HG02938 (cell line): Measurements from ENCODE around the gene DHDH.
A peak's percentile ranks its signal among the peaks of the same experiment; 100 is the strongest.
"Not testable (repeated sequence)": the region's sequence is repeated elsewhere in the genome, so short reads cannot be mapped to it uniquely, and the experiment has no call there.

Experiments used
- ATAC-seq: cut with Tn5 transposase; IDR thresholded peaks from one replicate; pipeline ENCODE4 v1.9.1; 2021; ENCODE audit warnings: mild to moderate bottlenecking, moderate library complexity; ENCODE audit not compliant: unreplicated experiment

The DHDH gene

DNA sequence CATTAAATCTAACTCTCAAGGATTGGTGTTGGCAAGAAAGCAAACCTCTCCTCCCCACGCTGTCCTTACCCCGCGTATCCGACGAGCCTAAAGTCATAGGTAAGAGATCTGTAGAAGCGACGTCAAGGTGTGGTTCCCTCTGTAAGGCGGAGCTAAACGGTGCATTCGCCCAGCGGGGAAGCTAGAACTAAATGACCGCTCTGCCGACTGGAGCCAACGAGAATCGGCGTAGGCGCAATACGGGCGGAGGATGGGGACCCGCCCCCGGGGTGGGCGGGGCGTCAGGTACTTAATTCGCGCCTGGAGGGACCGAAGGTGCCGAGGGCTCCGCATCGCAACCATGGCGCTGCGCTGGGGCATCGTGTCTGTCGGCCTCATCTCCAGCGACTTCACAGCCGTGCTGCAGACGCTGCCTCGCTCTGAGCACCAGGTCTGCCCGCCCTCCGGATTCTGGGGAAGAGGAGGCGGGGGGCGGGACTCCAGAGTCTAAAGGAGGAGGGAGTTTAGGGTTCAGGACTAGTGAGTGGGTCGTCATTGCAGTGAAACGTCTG is at the start of gene DHDH:
Gene DHDH (plus strand): TSS at position 318 of the 551 bp plus-strand sequence. CDS start 23 bp downstream, at position 341.
- ATAC-seq = no peak

DNA sequence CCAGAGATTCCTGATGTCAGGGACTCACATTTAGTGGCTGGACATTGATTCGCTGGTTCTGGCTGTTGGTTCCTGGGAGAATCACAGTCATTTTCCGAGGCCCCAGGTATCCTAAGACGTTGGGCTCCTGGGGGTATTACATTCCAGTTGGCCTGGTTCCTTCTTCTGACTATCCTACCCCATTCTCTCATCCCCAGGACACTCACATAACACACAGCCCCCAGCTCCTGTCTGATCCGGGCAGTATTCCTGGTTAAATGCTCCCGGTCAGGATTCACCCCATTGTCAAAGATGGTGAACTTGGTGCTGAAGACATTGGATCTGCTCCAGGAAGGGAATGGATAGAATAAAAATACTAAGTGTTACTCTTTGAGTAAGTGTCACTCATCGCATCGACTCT is 49.8 kb upstream of the DHDH start:
- ATAC-seq = no peak

DNA sequence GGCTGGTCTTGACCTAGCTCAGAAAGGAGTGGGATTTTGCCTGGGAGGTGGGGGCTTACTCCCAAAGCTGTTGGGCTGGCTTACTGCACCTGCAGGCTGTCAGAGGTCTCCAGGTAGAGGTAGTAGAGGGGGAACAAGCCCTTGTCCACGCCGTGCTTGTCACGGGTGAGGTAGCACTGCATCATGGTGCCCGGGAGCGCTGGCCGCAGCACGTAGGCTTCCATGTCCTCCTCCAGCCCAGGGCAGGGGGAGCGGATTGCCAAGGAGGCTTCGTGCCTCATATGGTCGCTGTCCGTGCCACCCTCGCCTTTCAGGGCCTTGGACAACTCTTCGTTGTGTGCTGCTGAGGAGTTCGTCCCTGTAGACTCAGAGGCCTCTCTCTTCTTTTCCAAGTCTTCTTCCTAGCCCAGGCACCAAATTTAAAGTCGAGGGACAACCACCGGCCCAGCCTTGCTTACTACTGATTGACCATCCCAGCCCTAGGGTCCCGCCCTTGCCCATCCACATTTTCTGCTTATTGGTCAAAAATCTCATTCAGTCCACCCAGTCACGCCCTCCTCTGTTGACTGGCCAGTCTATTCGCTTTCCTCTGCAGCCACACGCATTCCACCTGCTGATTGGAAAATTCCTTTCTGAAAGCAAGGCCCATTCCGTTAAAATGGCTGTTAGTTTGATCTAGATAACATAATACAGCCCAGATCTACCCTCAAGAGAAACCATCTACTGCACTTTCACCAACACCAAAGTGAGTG is 45.5 kb upstream of the DHDH start:
- ATAC-seq = no peak

DNA sequence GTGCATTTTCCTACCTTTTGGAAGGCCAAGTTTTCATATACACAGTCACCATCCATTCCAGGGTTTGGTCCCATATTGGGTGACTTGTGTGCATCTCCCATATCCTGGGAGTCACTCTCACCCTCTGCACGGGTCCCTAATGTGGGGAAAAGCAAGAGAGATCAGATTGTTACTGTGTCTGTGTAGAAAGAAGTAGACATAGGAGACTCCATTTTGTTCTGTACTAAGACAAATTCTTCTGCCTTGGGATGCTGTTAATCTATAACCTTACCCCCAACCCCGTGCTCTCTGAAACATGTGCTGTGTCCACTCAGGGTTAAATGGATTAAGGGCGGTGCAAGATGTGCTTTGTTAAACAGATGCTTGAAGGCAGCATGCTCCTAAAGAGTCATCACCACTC is 44.0 kb upstream of the DHDH start:
- ATAC-seq = not testable (repeated sequence)

DNA sequence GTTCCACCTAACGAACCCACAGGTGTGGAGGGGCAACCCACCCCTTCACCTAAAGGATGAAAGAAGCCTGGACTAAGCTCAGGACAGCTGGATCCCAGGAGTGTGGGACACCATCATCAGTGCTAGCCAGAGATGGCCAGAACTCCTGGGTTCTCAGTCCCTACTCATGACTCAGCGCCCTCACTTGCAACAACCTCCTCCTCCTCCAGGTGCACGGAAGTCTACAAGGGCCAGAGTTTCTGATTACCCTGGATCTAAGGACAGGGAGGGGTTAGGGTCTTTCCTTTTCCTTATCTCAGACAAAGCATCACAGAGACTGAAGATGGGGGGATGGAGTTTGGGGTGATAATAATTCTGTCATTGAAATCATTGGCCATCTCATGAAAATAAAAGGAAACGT is 42.9 kb upstream of the DHDH start:
- no peak for ATAC-seq

DNA sequence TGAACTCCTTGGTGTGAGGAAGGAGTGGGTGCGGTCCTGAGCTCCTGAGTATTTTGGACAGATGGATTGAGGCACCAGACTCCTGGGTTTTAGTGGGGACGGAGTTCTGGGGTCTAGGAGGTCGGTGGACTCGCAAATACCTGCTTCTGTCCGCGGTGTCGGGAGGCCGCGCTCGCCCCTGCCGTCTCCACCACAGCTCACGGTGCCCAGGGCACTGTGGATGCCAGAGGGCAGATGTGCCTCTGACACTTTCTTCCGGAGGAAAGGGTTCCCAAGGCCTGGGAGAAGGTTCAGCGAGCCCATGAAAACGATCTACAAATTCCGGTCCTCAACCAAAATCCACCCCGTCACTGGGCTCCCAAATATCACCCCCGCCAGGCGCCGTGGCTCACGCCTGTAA is 38.3 kb upstream of the DHDH start:
- ATAC-seq = no peak

DNA sequence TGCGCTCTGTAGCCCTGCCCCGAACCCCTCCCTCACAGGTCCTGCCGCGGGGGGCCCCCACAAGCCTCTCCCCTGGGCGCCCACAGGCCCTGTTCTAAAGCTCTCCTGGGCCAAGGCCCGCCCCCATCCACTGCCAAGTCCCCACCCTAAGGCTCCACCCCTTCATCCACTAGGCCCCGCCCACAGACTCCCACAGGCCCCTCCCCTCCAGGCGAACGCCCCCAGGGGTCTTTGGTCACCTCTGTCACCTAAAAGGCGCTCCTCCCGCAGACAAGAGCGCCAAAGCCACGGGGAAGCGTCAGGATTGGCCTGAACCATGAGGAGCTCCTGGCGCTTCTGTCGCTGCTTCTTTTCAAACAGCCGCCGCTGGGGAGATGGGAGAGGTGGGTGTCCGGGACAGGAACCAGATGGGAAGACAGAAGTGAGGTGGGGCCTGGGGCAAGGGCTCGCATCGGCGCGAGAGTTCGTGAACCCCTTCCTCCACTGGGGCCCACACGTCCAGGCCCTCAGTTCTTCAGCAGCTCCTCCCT is 37.2 kb upstream of the DHDH start:
- no peak for ATAC-seq

DNA sequence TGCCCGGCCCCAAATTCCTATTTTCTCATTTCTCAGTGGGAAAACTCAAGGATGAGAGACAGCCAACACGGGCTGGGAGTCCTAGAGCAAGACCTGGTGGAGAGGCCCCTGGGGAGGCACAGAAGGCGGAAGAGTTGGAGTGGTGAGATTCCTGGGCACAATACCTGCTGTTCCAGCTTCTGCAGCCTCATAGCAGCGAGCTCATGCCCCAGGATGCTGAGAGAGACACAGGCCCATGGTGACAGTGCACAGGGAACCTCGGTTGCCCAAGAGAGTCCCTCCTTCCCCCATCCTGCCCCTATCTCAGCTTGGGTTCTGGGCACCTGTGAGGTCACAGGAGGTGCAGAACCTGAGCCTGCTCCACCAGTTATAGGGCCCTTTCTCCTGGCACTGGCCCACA is 36.3 kb upstream of the DHDH start:
- ATAC-seq = no peak

DNA sequence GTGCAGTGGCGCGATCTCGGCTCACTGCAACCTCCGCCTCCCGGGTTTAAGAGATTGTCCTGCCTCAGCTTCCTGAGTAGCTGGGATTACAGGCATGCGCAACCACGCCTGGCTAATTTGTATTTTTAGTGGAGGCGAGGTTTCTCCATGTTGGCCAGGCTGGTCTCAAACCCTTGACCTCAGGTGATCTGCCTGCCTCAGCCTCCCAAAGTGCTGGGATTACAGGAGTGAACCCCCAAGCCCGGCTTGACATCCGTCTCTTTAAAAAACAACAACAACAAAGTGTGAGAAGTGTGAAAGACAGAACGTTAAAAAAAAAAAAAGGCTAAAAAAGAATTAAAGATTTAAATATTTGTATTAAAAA is 34.1 kb upstream of the DHDH start:
- ATAC-seq = not testable (repeated sequence)

DNA sequence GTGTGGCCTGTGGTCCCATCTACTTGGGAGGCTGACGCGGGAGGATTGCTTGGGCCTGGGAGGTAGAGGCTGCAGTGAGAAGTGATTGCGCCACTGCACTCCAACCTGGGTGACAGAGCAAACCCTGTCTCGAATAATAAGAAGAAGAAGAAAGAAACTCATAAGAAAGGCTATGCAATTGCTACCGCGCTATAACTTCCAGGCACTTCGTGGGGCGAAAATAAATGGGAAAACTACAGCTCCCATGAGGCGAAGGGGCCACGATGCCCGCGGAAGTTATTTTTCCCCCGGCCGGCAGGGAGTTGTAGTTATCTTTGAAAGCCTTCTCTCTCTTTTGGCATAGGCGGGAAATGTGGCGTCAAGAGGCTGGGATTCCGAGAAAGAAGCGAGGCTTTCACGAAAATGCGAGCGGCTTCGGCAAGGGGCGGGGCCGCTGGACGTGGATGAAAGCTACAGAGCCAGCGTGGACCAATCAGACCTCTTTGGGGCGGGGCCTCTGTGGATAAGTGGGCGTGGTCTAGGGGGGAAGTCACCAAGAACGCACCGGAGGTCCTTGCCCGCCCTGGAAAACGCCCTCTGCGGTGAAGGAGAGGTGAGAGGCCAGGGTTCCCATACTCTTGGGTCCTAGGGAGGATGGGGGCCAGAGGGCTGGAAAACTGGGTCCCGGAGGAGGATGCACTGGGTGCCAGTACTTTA is 33.6 kb upstream of the DHDH start, which contains the start of gene NUCB1:
Gene NUCB1 (plus strand): TSS at position 532 of the 696 bp plus-strand sequence. CDS start 485 bp downstream, outside the sequence.
- ATAC-seq = peak; percentile 79

DNA sequence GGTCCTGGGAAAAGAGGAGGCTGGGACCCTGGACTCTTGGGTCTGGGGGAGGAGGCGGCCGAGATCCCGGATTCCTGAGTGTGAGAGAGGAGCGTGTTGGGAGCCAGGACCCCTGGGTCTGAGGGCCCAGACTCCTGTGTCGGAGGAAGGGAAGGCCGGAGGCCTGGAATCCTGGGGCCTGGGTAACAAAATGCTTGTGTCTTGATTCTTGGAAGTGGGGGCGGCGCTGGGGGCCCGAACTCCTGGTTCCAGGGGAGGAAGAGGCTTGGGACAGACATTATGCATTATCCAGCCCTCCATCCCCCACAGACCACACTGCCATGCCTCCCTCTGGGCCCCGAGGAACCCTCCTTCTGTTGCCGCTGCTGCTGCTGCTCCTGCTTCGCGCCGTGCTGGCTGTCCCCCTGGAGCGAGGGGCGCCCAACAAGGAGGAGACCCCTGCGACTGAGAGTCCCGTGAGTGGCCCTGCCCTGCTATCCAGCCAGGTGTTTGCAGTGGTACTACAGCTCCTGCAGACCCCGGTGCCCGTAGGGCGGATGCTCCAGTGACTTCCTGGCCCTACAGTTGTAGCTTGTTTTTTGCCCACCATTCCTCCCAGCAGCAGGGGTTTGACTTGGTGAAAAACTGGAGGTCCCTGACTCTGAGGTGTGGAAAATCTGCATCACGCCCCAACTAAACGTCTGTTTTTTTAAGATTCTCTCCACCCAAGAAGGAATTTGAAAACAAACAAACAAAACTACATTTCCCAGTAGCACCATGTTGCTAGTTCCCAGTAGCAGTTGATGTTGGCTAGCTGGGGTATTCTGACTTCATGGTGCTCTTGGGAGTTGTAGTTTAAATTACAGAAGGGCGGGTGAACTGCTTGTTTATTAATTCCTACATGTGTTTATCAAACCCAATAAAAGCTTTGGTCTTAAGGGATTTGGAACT is 32.8 kb upstream of the DHDH start:
- no peak for ATAC-seq

DNA sequence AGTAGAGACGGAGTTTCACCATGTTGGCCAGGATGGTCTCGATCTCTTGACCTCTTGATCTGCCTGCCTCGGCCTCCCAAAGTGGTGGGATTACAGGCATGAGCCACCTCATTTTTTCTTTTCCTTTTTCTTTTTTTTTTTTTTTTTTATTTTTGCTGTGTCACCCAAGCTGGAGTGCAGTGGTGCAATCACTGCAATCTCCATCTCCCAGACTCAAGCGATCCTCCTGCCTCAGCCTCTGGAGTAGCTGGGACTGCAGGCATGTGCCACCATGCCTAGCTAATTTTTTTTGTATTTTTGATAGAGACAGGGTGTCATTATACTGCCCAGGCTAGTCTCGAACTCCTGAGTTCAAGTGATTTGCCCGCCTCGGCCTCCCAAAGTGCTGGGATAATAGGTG is 31.2 kb upstream of the DHDH start:
- ATAC-seq = not testable (repeated sequence)

DNA sequence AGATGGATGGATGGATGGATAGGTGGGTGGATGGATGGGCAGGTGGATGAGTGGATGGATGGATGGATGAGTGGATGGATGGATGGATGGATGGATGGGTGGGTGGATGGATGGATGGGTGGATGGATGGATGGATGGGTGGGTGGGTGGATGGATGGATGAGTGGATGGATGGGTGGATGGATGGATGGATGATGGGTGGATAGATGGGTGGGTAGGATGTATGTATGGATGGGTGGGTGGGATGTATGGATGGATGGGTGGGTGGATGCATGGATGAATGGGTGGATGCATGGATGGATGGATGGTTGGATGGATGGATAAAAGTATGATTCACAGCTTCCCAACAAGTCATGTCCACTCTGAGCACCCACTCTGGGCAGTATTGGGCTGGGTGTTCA is 29.7 kb upstream of the DHDH start:
- ATAC-seq = not testable (repeated sequence)

DNA sequence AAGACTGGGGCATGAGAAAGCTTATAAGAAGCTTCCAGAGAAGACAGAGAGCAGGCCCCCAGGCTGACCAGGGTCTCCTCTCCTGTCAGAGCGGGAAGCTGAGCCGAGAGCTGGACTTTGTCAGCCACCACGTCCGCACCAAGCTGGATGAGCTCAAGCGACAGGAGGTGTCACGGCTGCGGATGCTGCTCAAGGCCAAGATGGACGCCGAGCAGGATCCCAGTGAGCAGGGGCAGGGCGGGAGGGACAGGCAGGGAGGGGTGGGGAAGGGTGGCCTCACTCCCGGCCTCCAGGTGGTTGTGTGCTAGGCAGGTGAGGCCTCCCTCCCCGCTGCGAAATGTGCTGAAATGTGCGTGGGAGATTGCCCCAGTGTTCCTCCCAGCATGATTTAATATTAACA is 27.8 kb upstream of the DHDH start:
- ATAC-seq = no peak

DNA sequence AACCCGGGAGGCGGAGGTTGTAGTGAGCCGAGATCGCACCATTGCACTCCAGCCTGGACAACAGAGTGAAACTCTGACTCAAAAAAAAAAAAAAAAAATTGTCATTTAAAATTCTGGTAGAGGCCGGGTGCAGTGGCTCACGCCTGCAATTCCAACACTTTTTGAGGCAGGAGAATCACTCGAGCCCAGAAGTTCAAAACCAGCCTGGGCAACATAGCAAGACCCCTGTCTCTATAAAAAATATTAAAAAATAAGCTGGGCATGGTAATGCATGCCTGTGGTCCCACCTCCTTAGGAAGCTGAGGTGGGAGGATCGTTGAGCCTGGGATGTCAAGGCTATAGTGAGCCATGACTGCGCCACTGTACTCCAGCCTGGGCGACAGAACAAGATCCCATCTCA is 27.2 kb upstream of the DHDH start:
- ATAC-seq = no peak

DNA sequence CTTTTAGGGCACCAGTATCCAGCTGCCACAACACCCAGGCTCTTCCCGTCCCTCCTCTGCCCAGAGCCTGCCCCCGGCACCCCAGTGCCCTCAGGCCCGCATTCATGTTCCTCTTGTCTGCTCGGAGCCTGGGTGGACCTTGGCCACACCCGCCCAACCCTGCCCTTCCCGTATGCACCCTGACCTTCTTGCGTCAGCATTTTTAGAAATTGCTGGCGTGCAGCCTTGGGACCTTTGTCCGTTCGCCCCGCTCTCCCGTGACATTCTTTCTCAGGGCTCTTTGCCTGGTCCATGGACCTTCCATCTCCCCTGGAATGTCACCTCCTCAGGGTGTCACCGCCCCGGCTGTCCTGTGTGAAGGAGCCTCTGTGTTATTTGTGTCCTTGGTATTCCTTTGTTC is 25.8 kb upstream of the DHDH start:
- ATAC-seq = no peak

DNA sequence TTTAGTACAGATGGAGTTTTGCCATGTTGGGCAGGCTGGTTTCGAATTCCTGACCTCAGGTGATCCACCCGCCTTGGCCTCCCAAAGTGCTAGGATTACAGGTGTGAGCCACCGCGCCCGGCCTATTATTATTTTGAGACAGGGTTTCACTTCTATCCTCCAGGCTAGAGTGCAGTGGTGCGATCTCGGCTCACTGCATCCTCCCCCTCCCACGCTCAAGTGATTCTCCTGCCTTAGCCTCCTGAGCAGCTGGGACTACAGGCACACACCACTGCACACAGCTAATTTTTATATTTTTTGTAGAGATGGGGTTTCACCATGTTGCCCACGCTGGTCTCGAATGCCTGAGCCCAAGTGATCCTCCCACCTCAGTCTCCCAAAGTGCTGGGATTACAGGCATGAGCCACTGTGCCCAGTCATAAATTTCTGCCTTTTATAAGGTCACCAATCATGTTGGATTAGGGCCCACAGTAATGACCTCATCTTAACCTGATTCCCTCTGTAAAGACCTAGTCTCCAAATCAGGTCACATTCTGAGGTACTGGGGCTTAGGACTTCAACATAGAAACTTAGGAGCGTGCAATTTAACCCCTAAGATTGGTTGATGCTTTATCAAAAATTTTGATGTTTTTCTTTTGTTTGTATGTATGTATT is 23.9 kb upstream of the DHDH start:
- not testable (repeated sequence) for ATAC-seq

DNA sequence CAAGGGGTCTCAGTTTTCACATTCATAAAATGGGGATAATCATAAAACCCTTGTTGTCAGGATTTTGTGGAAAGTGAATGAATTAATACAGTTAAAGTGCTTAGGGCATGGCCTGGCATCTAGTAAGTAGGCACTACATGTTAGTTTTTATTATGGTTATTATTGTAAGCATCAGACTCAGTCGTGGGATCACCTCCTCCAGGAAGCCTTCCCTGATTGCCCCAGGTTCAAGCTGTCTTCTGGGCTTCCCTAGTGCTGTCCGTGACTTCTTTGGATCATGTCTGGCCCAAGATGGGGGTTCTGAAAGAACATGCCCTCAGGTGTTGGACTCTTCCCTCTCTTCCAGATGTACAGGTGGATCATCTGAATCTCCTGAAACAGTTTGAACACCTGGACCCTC is 22.7 kb upstream of the DHDH start:
- ATAC-seq = no peak

DNA sequence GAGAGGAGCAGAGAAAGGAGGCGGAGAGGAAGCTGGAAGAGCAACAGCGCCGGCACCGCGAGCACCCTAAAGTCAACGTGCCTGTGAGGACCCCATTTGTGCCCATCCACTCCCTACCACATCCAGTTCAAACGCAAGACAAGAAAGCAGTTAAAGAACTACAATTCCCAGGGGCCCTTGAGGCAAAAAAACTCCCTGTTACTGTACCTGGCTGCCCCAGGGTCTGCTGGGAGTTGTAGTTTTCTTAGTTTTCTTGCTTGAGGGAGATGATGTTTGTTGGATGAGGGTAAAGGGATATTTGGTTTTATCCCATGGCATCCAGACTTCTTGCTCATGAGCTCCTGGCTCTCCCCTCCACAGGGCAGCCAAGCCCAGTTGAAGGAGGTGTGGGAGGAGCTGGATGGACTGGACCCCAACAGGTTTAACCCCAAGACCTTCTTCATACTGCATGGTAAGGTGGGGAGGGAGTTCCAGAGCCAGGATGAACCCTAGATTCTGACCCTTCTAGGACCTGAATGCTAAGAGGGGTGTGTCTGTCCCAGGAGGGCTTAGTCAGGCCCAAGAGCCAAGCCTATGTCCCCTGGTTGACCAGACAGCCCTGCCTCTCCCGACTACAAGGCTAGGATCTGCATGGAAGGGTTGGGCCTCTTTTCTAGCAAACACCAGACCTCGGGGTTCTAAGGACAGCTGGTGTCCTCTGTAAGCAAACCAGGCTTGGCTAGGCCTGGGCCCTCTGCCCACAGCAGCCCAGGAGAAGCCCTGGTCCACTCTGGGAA is 20.2 kb upstream of the DHDH start:
- no peak for ATAC-seq

DNA sequence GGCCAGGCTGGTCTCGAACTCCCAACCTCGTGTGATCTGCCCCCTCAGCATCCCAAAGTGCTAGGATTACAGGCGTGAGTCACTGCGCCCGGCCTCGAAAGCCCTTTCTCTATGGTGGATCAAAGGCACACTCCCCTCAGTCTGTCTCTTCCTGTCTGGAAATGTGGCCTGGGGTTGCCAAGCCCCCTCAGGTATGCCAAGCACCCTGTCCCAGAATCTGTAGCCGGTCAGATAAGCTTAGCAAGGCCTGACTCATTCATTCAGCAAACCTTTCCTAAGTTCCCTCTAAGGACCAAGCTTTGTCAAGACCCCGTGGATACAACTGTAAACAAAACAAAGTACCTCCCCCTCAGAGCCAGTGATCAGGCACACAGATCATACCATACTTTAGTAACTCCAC is 19.3 kb upstream of the DHDH start:
- ATAC-seq = no peak
